DMS114 treated with DMSO at 0.1 percent for 48 hours (cell line): ENCODE results near the gene KBTBD12.
"Not testable (repeated sequence)": the region's sequence is repeated elsewhere in the genome, so short reads cannot be mapped to it uniquely, and the experiment has no call there.

Experiments
- DNase-seq: peaks from one replicate; lab custom pipeline; 2025; ENCODE audit not compliant: unreplicated experiment; lab: John Stamatoyannopoulos, UW

The KBTBD12 gene

GRCh38 chr3:127915115-127915936, at the start of gene KBTBD12:
TSS of gene KBTBD12 (plus strand) at chr3:127915232. CDS start at chr3:127923062, 7,830 bp downstream.
- DNase-seq, result no peak

GRCh38 chr3:127865941-127866340, 49.1 kb upstream of the KBTBD12 start:
- DNase-seq, result no peak

GRCh38 chr3:127867412-127867811, 47.6 kb upstream of the KBTBD12 start:
- no peak for DNase-seq

GRCh38 chr3:127867986-127868385, 47.0 kb upstream of the KBTBD12 start:
- no peak for DNase-seq

- no peak for DNase-seq
Measured at GRCh38 chr3:127870156-127870555, 44.9 kb upstream of the KBTBD12 start.

GRCh38 chr3:127874097-127874496, 40.9 kb upstream of the KBTBD12 start:
- DNase-seq, result not testable (repeated sequence)

- DNase-seq, result no peak
Measured at GRCh38 chr3:127881586-127881985, 33.4 kb upstream of the KBTBD12 start.

GRCh38 chr3:127884041-127884440, 31.0 kb upstream of the KBTBD12 start:
- DNase-seq, result no peak

GRCh38 chr3:127886231-127886955, 28.6 kb upstream of the KBTBD12 start:
- DNase-seq, result no peak

- DNase-seq, result no peak
Measured at GRCh38 chr3:127886956-127887231, 28.1 kb upstream of the KBTBD12 start.

- DNase-seq, result no peak
Measured at GRCh38 chr3:127887321-127887720, 27.7 kb upstream of the KBTBD12 start.

GRCh38 chr3:127888156-127888555, 26.9 kb upstream of the KBTBD12 start:
- DNase-seq, result no peak

- no peak for DNase-seq
Measured at GRCh38 chr3:127888564-127889107, 26.4 kb upstream of the KBTBD12 start.

- no peak for DNase-seq
Measured at GRCh38 chr3:127889461-127889863, 25.6 kb upstream of the KBTBD12 start.

- DNase-seq, result no peak
Measured at GRCh38 chr3:127889976-127890650, 24.9 kb upstream of the KBTBD12 start.

GRCh38 chr3:127890651-127891290, 24.3 kb upstream of the KBTBD12 start:
- not testable (repeated sequence) for DNase-seq

GRCh38 chr3:127894481-127894880, 20.6 kb upstream of the KBTBD12 start:
- DNase-seq, result no peak

GRCh38 chr3:127899200-127899599, 15.8 kb upstream of the KBTBD12 start:
- DNase-seq, result no peak

- DNase-seq, result no peak
Measured at GRCh38 chr3:127899766-127900165, 15.3 kb upstream of the KBTBD12 start.

- no peak for DNase-seq
Measured at GRCh38 chr3:127900536-127900935, 14.5 kb upstream of the KBTBD12 start.

- no peak for DNase-seq
Measured at GRCh38 chr3:127902486-127902885, 12.5 kb upstream of the KBTBD12 start.
